Heart right ventricle (tissue), 16 donors: ENCODE data around the gene MSLN. TPM values are rescaled to one million over a fixed set of nuclear protein-coding genes. Genes with fewer than 3 reads are reported as not detected.

Experiments used
- ATAC-seq, 8 donors: fragments of 200-7000 bp; cut with Tn5 transposase; one replicate each; pipeline ENCODE4 v1.9.1; 2020; ENCODE audit warnings: mild to moderate bottlenecking in 8 of 8, moderate library complexity in 8 of 8, moderate number of reproducible peaks in 1 of 8
- DNase-seq, 2 donors: peaks; one replicate each; pipeline ENCODE4 v3.0.0-alpha.2; 2020
- H3K27ac ChIP-seq, 10 donors: fragments of 200-600 bp; sonication (generic) in 2 of 10; one replicate each; pipeline versions ENCODE4 v1.5.0 to v1.8.0; 2020 to 2022; ENCODE audit warnings: mild to moderate bottlenecking in 3 of 10
- H3K27me3 ChIP-seq, 7 donors: fragments of 200-600 bp; one replicate each; pipeline ENCODE4 v1.8.0; 2021 to 2022; ENCODE audit warnings: mild to moderate bottlenecking in 2 of 7
- H3K36me3 ChIP-seq, 9 donors: fragments of 200-600 bp; sonication (generic) in 1 of 9; one replicate each; pipeline versions ENCODE4 v1.5.0 to v1.8.0; 2020 to 2022; ENCODE audit warnings: mild to moderate bottlenecking in 2 of 9
- H3K4me1 ChIP-seq, 9 donors: fragments of 200-600 bp; sonication (generic) in 1 of 9; one replicate each; pipeline versions ENCODE4 v1.5.0 to v1.8.0; 2020 to 2022; ENCODE audit warnings: mild to moderate bottlenecking in 4 of 9
- H3K4me3 ChIP-seq, 10 donors: fragments of 200-600 bp; sonication (generic) in 2 of 10; one replicate each; pipeline versions ENCODE4 v1.5.0 to v1.8.0; 2020 to 2022; ENCODE audit warnings: mild to moderate bottlenecking in 7 of 10, moderate library complexity in 2 of 10
- H3K9me3 ChIP-seq, 11 donors: fragments of 200-600 bp in 10 of 11; sonication (generic) in 2 of 11; one replicate each; pipeline versions ENCODE4 v1.5.0 to v1.8.0; 2013 to 2022; ENCODE audit warnings: mild to moderate bottlenecking in 2 of 11, control low read depth in 1 of 11, moderate library complexity in 1 of 11
- WGBS, 2 donors: extraction: QIAGEN DNeasy Blood & Tissue Kit; methylation state at CpG; one replicate each; pipeline ENCODE4 v1.1.7; 2013; ENCODE audit warnings: inconsistent platforms in 1 of 2; 5-methylcytosine and 5-hydroxymethylcytosine counted together
- intact Hi-C, 10 donors: fragments of 100-400 bp; cut with DNase I; formaldehyde crosslinking; loops; one replicate each; pipeline versions ENCODE4 v1.11.1 to v1.14.2; 2022
- polyA plus RNA-seq, 2 donors: library from polyadenylated mRNA; stranded (reverse); fragments of 200-250 nt; gene quantifications; one replicate each; pipeline ENCODE4 v1.2.3, GENCODE V29; 2013
- total RNA-seq, 10 donors: library from RNA; stranded (reverse); fragmentation: NEBNext Ultra II Directional in 3 of 10; extraction: Animal tissue kit (Norgen Biotek cat#: 25700) in 3 of 10; gene quantifications; one replicate each; pipeline versions ENCODE4 v1.2.1 to v1.2.4, GENCODE V29; 2021 to 2023
- TF ChIP-seq, protein P1 (sequence below), 9 donors: fragments of 200-600 bp; sonication (generic) in 2 of 9; IDR thresholded peaks; one replicate each; pipeline versions ENCODE4 v1.5.0 to v1.8.0; 2021 to 2022; ENCODE audit warnings: antibody characterized with exemption in 9 of 9, mild to moderate bottlenecking in 5 of 9, moderate library complexity in 1 of 9
- donor health status: Arrhythmogenic right ventricular cardiomyopathy.
- donor health status: ischemic (EF 13 %, LVEDD 7.1; RV severe dilation, severe dysfunction).
- donor health status: healthy with polysubstance abuse.
- donor health status: DM: no; HTN: yes; CAD: no.
- donor health status: DM: no; HTN: no; CAD: no.
- donor health status: ischemic (EF 25% LVEDD 6.9; RV normal size, moderate dysfunction).
- donor health status: ischemic (EF 25% LVEDD 5.7; RV mildly dilated, moderate dysfunction).
- donor health status: healthy.
- donor health status: DM: yes; HTN: yes; CAD: no.
- donor health status: Ischemic cardiomyopathy.
- donor health status: ischemic (EF 35%, LVEDD 5.7; RV mildly dilated, moderate dysfunction).
- donor health status: nonischemic (EF 11% LVEDD 7.7; RV severe dilation, severe dysfunction).
- donor health status: DM: yes; HTN: yes; CAD: no.
- donor health status: PGD.
- donor health status: ischemic (EF 29% LVEDD 5.4; RV normal size, mild dysfunction).
- donor health status: nonischemic (EF 23%, LVEDD 6.1; RV moderate dilation, normal function).

Gene MSLN
- total and polyA plus RNA-seq, 12 donors: 0.09 to 4.0 (median 0.28) TPM; not detected in 8

DNA sequence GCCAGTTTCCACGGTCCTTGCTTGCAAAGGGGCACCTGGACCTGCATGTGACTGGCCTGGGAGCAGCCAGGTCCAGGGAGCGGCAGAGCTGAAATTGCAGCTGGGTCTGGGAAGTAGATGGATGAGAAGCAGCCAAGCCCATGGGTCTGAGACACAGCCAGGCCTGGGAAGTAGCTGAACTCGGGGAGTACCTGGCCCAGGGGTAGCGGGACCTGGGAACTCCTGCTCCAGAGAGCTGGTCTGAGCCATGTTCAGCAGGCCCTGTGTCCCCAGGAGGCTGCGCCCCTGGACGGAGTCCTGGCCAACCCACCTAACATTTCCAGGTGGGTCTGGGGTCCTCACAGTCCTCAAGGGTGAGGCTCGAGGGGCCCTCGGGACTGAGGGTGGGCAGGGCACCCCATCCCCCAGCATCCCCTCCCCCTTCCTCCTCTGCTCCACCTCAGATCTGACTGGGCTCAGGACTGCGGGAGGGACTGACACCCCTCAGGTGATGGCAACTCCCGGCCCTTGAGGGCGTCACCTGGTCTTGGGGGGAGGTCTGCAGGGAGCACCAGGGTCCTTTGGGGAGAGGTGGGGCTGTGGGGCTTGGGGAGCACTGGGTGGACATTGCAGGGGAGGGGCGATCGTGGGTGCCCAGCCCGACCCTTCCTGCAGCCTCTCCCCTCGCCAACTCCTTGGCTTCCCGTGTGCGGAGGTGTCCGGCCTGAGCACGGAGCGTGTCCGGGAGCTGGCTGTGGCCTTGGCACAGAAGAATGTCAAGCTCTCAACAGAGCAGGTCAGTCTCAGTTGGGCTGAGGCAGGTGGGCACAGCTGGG, 3.0 kb downstream of the MSLN start:
- H3K27ac ChIP-seq: no peak overlapping the region

DNA sequence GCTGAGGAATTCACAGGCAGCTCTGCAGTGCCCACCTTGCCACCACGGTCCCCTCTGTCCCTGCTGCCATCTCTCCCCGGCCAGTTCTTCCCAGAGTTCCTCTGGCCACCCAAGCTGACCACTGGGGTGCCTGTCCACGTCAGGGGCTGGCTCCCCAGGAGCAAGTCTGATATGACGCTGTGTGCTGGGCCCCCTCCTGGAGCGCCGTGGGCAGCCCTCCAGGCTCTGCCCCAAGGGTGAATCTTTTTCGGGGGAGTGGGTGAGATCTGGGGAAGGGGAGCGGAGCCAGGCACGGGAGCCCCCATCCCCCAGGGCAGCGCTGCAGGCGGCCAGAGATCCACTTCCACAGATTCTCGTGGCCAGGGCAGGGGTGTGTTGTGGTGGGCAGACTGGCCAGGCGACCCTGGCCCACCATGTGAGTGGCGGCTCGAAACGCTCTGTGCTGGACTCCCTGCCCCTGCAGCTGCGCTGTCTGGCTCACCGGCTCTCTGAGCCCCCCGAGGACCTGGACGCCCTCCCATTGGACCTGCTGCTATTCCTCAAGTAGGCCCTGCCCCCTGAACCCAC, 3.7 kb downstream of the MSLN start:
- Histone ChIP-seq H3K27me3 (peaks cover 6 to 36% (median 10%) of the 10 kb centered on the region in 7 donors), H3K36me3 (no peaks in the 10 kb centered on the region), H3K4me3 (no peak overlapping the region), H3K4me1 (no peaks in the 10 kb centered on the region), H3K27ac (no peak overlapping the region), H3K9me3 (no peaks in the 10 kb centered on the region)
- intact Hi-C loops: no loop called here
- TF ChIP-seq, protein P1, sequence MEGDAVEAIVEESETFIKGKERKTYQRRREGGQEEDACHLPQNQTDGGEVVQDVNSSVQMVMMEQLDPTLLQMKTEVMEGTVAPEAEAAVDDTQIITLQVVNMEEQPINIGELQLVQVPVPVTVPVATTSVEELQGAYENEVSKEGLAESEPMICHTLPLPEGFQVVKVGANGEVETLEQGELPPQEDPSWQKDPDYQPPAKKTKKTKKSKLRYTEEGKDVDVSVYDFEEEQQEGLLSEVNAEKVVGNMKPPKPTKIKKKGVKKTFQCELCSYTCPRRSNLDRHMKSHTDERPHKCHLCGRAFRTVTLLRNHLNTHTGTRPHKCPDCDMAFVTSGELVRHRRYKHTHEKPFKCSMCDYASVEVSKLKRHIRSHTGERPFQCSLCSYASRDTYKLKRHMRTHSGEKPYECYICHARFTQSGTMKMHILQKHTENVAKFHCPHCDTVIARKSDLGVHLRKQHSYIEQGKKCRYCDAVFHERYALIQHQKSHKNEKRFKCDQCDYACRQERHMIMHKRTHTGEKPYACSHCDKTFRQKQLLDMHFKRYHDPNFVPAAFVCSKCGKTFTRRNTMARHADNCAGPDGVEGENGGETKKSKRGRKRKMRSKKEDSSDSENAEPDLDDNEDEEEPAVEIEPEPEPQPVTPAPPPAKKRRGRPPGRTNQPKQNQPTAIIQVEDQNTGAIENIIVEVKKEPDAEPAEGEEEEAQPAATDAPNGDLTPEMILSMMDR (IDR thresholded peaks at IDR 0.05): no peak
- ATAC-seq: no peak
- DNase-seq: no peak
- WGBS, 2 donors: 71 to 75% methylated on average over 19 to 20 of the region's 20 CpGs

More for the DNA sequence above, 3.0 kb downstream of the MSLN start:
- Histone ChIP-seq H3K36me3 (no peaks in the 10 kb centered on the region), H3K27me3 (peaks cover 6 to 36% (median 10%) of the 10 kb centered on the region in 7 donors), H3K4me3 (no peak overlapping the region), H3K9me3 (no peaks in the 10 kb centered on the region), H3K4me1 (no peaks in the 10 kb centered on the region)
- TF ChIP-seq, protein P1 (IDR thresholded peaks at IDR 0.05): no peak
- WGBS, 2 donors: 75% methylated on average over 19 to 21 of the region's 21 CpGs
- ATAC-seq (no peak), DNase-seq (no peak)
- intact Hi-C loops: no loop called here

DNA sequence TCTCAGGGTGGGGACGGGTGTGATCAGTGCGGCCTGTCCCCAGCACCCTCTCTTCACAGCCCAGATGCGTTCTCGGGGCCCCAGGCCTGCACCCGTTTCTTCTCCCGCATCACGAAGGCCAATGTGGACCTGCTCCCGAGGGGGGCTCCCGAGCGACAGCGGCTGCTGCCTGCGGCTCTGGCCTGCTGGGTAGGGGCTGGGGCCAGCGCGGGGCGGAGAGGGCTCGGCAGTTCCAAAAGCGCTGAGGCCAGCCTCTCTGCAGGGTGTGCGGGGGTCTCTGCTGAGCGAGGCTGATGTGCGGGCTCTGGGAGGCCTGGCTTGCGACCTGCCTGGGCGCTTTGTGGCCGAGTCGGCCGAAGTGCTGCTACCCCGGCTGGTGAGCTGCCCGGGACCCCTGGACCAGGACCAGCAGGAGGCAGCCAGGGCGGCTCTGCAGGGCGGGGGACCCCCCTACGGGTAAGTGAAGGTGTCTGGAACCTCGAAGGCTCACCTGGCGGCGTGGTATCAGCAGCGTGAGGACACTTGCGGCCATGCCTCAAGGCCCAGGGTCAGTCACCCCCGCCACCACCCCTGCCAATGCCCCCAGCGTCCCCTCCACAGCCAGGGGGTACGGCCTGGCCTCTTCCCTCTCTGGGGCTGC, 4.4 kb downstream of the MSLN start:
- intact Hi-C loops: no loop called here
- Histone ChIP-seq H3K4me1 (no peaks in the 10 kb centered on the region), H3K9me3 (no peaks in the 10 kb centered on the region), H3K36me3 (no peaks in the 10 kb centered on the region), H3K27me3 (peaks cover 7 to 33% (median 11%) of the 10 kb centered on the region in 7 donors), H3K27ac (no peak overlapping the region), H3K4me3 (no peak overlapping the region)
- ATAC-seq (no peak), DNase-seq (no peak)
- 86% methylated on average over 38 of the region's 38 CpGs for WGBS, 2 donors
- TF ChIP-seq, protein P1 (IDR thresholded peaks at IDR 0.05): no peak

DNA sequence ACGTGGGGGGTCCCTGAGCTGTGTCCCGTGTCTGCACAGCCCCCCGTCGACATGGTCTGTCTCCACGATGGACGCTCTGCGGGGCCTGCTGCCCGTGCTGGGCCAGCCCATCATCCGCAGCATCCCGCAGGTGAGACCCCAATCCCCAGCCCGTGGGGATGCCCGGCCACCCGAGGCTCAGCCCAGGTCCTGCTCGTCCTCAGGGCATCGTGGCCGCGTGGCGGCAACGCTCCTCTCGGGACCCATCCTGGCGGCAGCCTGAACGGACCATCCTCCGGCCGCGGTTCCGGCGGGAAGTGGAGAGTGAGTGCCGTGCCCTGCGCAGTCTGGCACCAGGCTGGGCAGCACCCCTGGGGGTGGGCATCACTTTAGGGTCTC, 4.9 kb downstream of the MSLN start:
- WGBS, 2 donors: 92% methylated on average over 23 to 29 of the region's 29 CpGs
- intact Hi-C loops: no loop called here
- no peaks in the 10 kb centered on the region for H3K4me1 ChIP-seq
- H3K27ac ChIP-seq: no peak overlapping the region
- no peaks in the 10 kb centered on the region for H3K9me3 ChIP-seq
- no peak overlapping the region for H3K4me3 ChIP-seq
- no peaks in the 10 kb centered on the region for H3K36me3 ChIP-seq
- H3K27me3 ChIP-seq: peaks cover 7 to 32% (median 11%) of the 10 kb centered on the region in 7 donors
- TF ChIP-seq, protein P1 (IDR thresholded peaks at IDR 0.05): no peak
- ATAC-seq (no peak), DNase-seq (no peak)
